ENCODE measurements around the gene SPDYE2B.
"Not testable (repeated sequence)": the region's sequence is repeated elsewhere in the genome, so short reads cannot be mapped to it uniquely, and the experiment has no call there.

The SPDYE2B gene

GRCh38 chr7:102649924-102650323 lies at the start of gene SPDYE2B:
TSS of gene SPDYE2B (plus strand) at chr7:102650319. CDS start at chr7:102652349, 2,030 bp downstream.
- DNase-seq: not testable (repeated sequence)

- DNase-seq: not testable (repeated sequence)
Observed at GRCh38 chr7:102602317-102602716, 47.8 kb upstream of the SPDYE2B start.

- not testable (repeated sequence) for DNase-seq
Observed at GRCh38 chr7:102604431-102605145, 45.5 kb upstream of the SPDYE2B start.

- not testable (repeated sequence) for DNase-seq
Observed at GRCh38 chr7:102606848-102607247, 43.3 kb upstream of the SPDYE2B start.

GRCh38 chr7:102609734-102610133 lies 40.4 kb upstream of the SPDYE2B start:
- DNase-seq: not testable (repeated sequence)

GRCh38 chr7:102610441-102610840 lies 39.7 kb upstream of the SPDYE2B start:
- DNase-seq: not testable (repeated sequence)

GRCh38 chr7:102611013-102611674 lies 39.0 kb upstream of the SPDYE2B start:
- not testable (repeated sequence) for DNase-seq

- DNase-seq: not testable (repeated sequence)
Observed at GRCh38 chr7:102611675-102612325, 38.3 kb upstream of the SPDYE2B start.

- not testable (repeated sequence) for DNase-seq
Observed at GRCh38 chr7:102613575-102614345, 36.4 kb upstream of the SPDYE2B start.

- not testable (repeated sequence) for DNase-seq
Observed at GRCh38 chr7:102614346-102614697, 35.8 kb upstream of the SPDYE2B start.

- not testable (repeated sequence) for DNase-seq
Observed at GRCh38 chr7:102614873-102615272, 35.2 kb upstream of the SPDYE2B start.

GRCh38 chr7:102615930-102616329 lies 34.2 kb upstream of the SPDYE2B start:
- DNase-seq: not testable (repeated sequence)

GRCh38 chr7:102616507-102617125 lies 33.5 kb upstream of the SPDYE2B start, which contains the start of gene RASA4:
TSS of gene RASA4 (minus strand) at chr7:102616756. CDS start at chr7:102616689, 67 bp downstream.
- peak; percentile 23 for DNase-seq

- not testable (repeated sequence) for DNase-seq
Observed at GRCh38 chr7:102618122-102618521, 32.0 kb upstream of the SPDYE2B start.

GRCh38 chr7:102627271-102627904 lies 22.7 kb upstream of the SPDYE2B start:
- DNase-seq: not testable (repeated sequence)

- DNase-seq: not testable (repeated sequence)
Observed at GRCh38 chr7:102630622-102631021, 19.5 kb upstream of the SPDYE2B start.

- DNase-seq: not testable (repeated sequence)
Observed at GRCh38 chr7:102634299-102634698, 15.8 kb upstream of the SPDYE2B start.

- not testable (repeated sequence) for DNase-seq
Observed at GRCh38 chr7:102635354-102635753, 14.8 kb upstream of the SPDYE2B start.

- not testable (repeated sequence) for DNase-seq
Observed at GRCh38 chr7:102636956-102637355, 13.2 kb upstream of the SPDYE2B start.

- not testable (repeated sequence) for DNase-seq
Observed at GRCh38 chr7:102638848-102639247, 11.3 kb upstream of the SPDYE2B start.

GRCh38 chr7:102642691-102643090 lies 7.4 kb upstream of the SPDYE2B start, which contains the start of gene UPK3BL1:
TSS of gene UPK3BL1 (minus strand) at chr7:102642791. CDS start at chr7:102642741, 50 bp downstream.
- DNase-seq: not testable (repeated sequence)

All from activated CD4-positive, alpha-beta T cell treated with anti-CD3 and anti-CD28 coated beads, Interleukin-2, amount 50 U/mL, for 1 hour (primary cell).